HG03558 (cell line): ENCODE data around the gene RHOXF1.
"Not testable (repeated sequence)": the region's sequence is repeated elsewhere in the genome, so short reads cannot be mapped to it uniquely, and the experiment has no call there.

ENCODE experiments used
- ATAC-seq: cut with Tn5 transposase; IDR thresholded peaks from one replicate; pipeline ENCODE4 v1.9.1; 2021; ENCODE audit warnings: moderate number of reproducible peaks; ENCODE audit not compliant: unreplicated experiment; ENCODE audit errors: extremely low read depth

Gene RHOXF1

GRCh38 chrX:120115438-120115963 is at the start of gene RHOXF1:
RHOXF1 (minus strand) TSS chrX:120115913; CDS start chrX:120115862, 51 bp downstream.
- no peak for ATAC-seq

- ATAC-seq, result not testable (repeated sequence)
These were observed 43.4 kb upstream of the RHOXF1 start for GRCh38 chrX:120159086-120159485.

GRCh38 chrX:120158313-120158712 is 42.6 kb upstream of the RHOXF1 start, which contains the start of gene RHOXF2:
RHOXF2 (plus strand) TSS chrX:120158613; CDS start chrX:120158751, 138 bp downstream.
- ATAC-seq, result not testable (repeated sequence)

GRCh38 chrX:120150109-120150744 is 34.5 kb upstream of the RHOXF1 start:
- ATAC-seq, result not testable (repeated sequence)

- no peak for ATAC-seq
These were observed 31.8 kb upstream of the RHOXF1 start for GRCh38 chrX:120147537-120147936.

GRCh38 chrX:120146323-120146722 is 30.6 kb upstream of the RHOXF1 start:
- not testable (repeated sequence) for ATAC-seq

- no peak for ATAC-seq
These were observed 29.7 kb upstream of the RHOXF1 start for GRCh38 chrX:120145295-120145925.

- no peak for ATAC-seq
These were observed 28.6 kb upstream of the RHOXF1 start for GRCh38 chrX:120144178-120144844.

- ATAC-seq, result no peak
These were observed 24.7 kb upstream of the RHOXF1 start for GRCh38 chrX:120140293-120140981.

- no peak for ATAC-seq
These were observed 21.7 kb upstream of the RHOXF1 start for GRCh38 chrX:120137439-120137838.

- ATAC-seq, result no peak
These were observed 21.1 kb upstream of the RHOXF1 start for GRCh38 chrX:120136840-120137239.

GRCh38 chrX:120136128-120136527 is 20.4 kb upstream of the RHOXF1 start:
- ATAC-seq, result no peak

- ATAC-seq, result not testable (repeated sequence)
These were observed 12.7 kb upstream of the RHOXF1 start for GRCh38 chrX:120128306-120128846.

- no peak for ATAC-seq
These were observed 9.7 kb upstream of the RHOXF1 start for GRCh38 chrX:120125444-120125843.

GRCh38 chrX:120120223-120120622 is 4.5 kb upstream of the RHOXF1 start:
- no peak for ATAC-seq

GRCh38 chrX:120111611-120112010 is 4.1 kb downstream of the RHOXF1 start:
- ATAC-seq, result no peak

- ATAC-seq, result no peak
These were observed 6.3 kb downstream of the RHOXF1 start for GRCh38 chrX:120109378-120109777.

GRCh38 chrX:120104707-120105106 is 11.0 kb downstream of the RHOXF1 start:
- ATAC-seq, result not testable (repeated sequence)

- not testable (repeated sequence) for ATAC-seq
These were observed 14.7 kb downstream of the RHOXF1 start for GRCh38 chrX:120101057-120101456.

GRCh38 chrX:120090208-120090607 is 25.5 kb downstream of the RHOXF1 start:
- no peak for ATAC-seq
